ENCODE data around the gene LMX1B. TPM values are rescaled to one million over a fixed set of nuclear protein-coding genes. Genes with fewer than 3 reads are reported as not detected.

LMX1B gene
- total and polyA plus RNA-seq, 2 of the 4 experiments (the other 2 are of a cell fraction), result not detected

DNA sequence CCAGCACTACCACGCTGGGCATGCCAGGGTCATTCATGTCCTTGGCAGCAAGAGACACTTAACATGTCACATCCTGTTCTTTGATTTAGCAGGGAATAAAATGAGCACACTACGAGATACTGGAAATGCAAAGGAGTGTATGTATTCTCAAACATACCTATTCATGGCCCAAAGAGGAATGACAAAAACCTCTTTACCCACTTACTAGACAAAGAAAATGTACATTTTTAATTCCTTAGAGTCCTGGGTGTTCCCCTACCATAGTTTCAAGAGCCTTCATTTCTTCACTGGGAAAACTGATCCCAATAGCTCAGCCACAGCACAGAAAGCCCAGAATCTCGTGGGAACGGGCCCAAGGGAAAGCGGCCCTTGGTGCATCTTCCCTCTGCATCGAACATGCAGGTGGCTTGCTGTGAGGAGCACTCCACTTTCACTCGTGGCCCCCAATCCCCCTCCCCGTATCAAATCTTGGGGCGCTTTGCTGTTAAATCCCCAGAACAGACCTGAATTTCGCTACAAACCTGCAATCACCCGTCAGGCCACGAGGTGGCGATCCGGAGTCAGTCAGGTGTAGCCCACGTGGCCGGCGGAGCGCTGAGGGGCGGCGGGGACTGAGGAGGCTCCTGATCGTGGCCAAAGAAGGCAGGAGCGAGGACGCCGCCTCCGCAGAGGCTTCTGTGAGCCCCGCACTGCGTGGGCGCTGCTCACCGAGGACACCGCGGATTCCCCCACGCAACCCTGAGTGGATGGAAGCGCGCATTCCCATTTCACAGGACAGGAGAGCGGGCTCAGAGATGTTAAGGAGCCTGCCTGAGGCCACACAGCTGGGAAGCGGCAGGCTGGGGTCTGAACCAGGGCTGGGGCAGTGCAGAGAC is 91.4 kb downstream of the LMX1B start:
- no peak overlapping the region for H3K23ac ChIP-seq (ENCODE audit: low read depth, low read length)
- ChIA-PET POLR2A (ENCODE audit: unreplicated experiment) (no interaction called here), CTCF (interaction anchor here (1.5 to 1.9 kb wide), 2 partner anchors 10 to 77 kb away, joined by 5 to 7 read pairs; no protein-coding TSS in a partner anchor)
- H4K20me1 ChIP-seq (ENCODE audit: insufficient read depth, low read length), result no peaks in the 10 kb centered on the region
- no peaks in the 10 kb centered on the region for H3K9me1 ChIP-seq (ENCODE audit: insufficient read depth, low read length)
- no TSS peak for BruUV-seq (replicated peaks)
- H2BK20ac ChIP-seq (ENCODE audit: low read depth, low read length), result no peak overlapping the region
- intact Hi-C loops (cut with micrococcal nuclease), result loop anchor here (1.0 kb wide), 1 partner anchor 76 kb away; no protein-coding TSS in a partner anchor
- no peak overlapping the region for H3K14ac ChIP-seq (replicated peaks; ENCODE audit: low read depth, low read length)
- no peak overlapping the region for H2AK9ac ChIP-seq (replicated peaks; ENCODE audit: low read depth, low read length, poor library complexity)
- ATAC-seq (ENCODE audit: low read depth), result peak; percentile 90
- no peaks in the 10 kb centered on the region for H3K79me1 ChIP-seq (ENCODE audit: low read depth in 1 of 2, low read length in 2 of 2)
- H2AFZ ChIP-seq (replicated peaks; ENCODE audit: low read length, poor library complexity), result peak overlapping the region; percentile 89
- H3K9ac ChIP-seq (ENCODE audit: low read depth, low read length), result no peak overlapping the region
- H3K18ac ChIP-seq (ENCODE audit: low read depth, low read length), result no peak overlapping the region
- in situ Hi-C loops (cut with MboI; ENCODE audit: low sequenced_read_pairs), result loop anchor here (5.0 kb wide), 1 partner anchor 77 kb away; no protein-coding TSS in a partner anchor
- no peak overlapping the region for H2AK5ac ChIP-seq (ENCODE audit: low read depth, low read length)
- 11% methylated on average over 12 of the region's 36 CpGs; no CpG with 5 or more reads in 1 of the 2 experiments for WGBS, 2 experiments (ENCODE audit: extremely low coverage in 2 of 2, insufficient read length in 1 of 2)
- H3K9me3 ChIP-seq (ENCODE audit: control insufficient read depth, insufficient read depth, low read length), result no peaks in the 10 kb centered on the region; the same call in 1 of the 2 replicates
- DNase-seq, result peak; percentile 38
- no peak overlapping the region for H3K27ac ChIP-seq (ENCODE audit: insufficient read depth, low read length)
- no peaks in the 10 kb centered on the region for H3K36me3 ChIP-seq (ENCODE audit: control insufficient read depth, insufficient read depth, low read length)
- TF ChIP-seq, protein P1, sequence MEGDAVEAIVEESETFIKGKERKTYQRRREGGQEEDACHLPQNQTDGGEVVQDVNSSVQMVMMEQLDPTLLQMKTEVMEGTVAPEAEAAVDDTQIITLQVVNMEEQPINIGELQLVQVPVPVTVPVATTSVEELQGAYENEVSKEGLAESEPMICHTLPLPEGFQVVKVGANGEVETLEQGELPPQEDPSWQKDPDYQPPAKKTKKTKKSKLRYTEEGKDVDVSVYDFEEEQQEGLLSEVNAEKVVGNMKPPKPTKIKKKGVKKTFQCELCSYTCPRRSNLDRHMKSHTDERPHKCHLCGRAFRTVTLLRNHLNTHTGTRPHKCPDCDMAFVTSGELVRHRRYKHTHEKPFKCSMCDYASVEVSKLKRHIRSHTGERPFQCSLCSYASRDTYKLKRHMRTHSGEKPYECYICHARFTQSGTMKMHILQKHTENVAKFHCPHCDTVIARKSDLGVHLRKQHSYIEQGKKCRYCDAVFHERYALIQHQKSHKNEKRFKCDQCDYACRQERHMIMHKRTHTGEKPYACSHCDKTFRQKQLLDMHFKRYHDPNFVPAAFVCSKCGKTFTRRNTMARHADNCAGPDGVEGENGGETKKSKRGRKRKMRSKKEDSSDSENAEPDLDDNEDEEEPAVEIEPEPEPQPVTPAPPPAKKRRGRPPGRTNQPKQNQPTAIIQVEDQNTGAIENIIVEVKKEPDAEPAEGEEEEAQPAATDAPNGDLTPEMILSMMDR (conservative IDR thresholded peaks at IDR 0.05; ENCODE audit: low read depth, low read length), result peak; percentile 78
- TF ChIP-seq BHLHE40 (IDR thresholded peaks at IDR 0.05; ENCODE audit: low read depth, low read length) (no peak), CHD1 (IDR thresholded peaks at IDR 0.05; ENCODE audit: low read depth, low read length) (no peak), SMC3 (IDR thresholded peaks at IDR 0.05; ENCODE audit: low read depth, low read length) (peak; percentile 53), MXI1 (IDR thresholded peaks at IDR 0.05; ENCODE audit: borderline replicate concordance, low read depth, low read length) (peak; percentile 75), NFE2L2 (IDR thresholded peaks at IDR 0.05; ENCODE audit: low read depth, low read length) (no peak), POLR2A (IDR thresholded peaks at IDR 0.05; ENCODE audit: low read depth, low read length) (no peak), RAD21 (IDR thresholded peaks at IDR 0.05; ENCODE audit: low read length) (peak; percentile 52), MAZ (IDR thresholded peaks at IDR 0.05; ENCODE audit: borderline replicate concordance, low read depth, low read length) (no peak)
- TF ChIP-seq, protein P2, sequence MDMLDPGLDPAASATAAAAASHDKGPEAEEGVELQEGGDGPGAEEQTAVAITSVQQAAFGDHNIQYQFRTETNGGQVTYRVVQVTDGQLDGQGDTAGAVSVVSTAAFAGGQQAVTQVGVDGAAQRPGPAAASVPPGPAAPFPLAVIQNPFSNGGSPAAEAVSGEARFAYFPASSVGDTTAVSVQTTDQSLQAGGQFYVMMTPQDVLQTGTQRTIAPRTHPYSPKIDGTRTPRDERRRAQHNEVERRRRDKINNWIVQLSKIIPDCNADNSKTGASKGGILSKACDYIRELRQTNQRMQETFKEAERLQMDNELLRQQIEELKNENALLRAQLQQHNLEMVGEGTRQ (IDR thresholded peaks at IDR 0.05; ENCODE audit: low read depth, low read length), result peak; percentile 94
- H4K8ac ChIP-seq (ENCODE audit: low read depth in 2 of 2, low read length in 2 of 2), result no peak overlapping the region
- H3K56ac ChIP-seq (ENCODE audit: extremely low read depth, insufficient read depth, low read length), result no peak overlapping the region
- H2BK5ac ChIP-seq (ENCODE audit: low read depth, low read length, poor library complexity, severe bottlenecking), result no peak overlapping the region
- no peaks in the 10 kb centered on the region; the same call in 1 of the 2 replicates for H3K4me1 ChIP-seq (ENCODE audit: control insufficient read depth, insufficient read depth, low read length)
- H4K91ac ChIP-seq (ENCODE audit: insufficient read depth, low read depth, low read length), result no peak overlapping the region
- H4K5ac ChIP-seq (ENCODE audit: low read depth, low read length), result no peak overlapping the region
- H3K4me3 ChIP-seq (ENCODE audit: insufficient read depth, low read depth, low read length), result no peak overlapping the region
- peaks cover 52% of the 10 kb centered on the region for H3K27me3 ChIP-seq (ENCODE audit: control insufficient read depth, insufficient read depth, low read length)
- H3K4ac ChIP-seq (ENCODE audit: low read depth, low read length), result no peak overlapping the region
- H2BK15ac ChIP-seq (ENCODE audit: low read depth, low read length), result no peak overlapping the region
- H2BK120ac ChIP-seq (ENCODE audit: low read depth, low read length), result no peak overlapping the region
- peak overlapping the region; percentile 35 for H3K4me2 ChIP-seq (ENCODE audit: low read depth, low read length)
- dilution Hi-C loops (cut with HindIII; ENCODE audit: low sequenced_read_pairs, unreplicated experiment), result no loop called here

Measured in IMR-90 (cell line).